Inferior parietal cortex (tissue), 1 donor: Measurements from ENCODE around the gene MDFIC.

Source experiments
- DNase-seq: peaks from one replicate; pipeline ENCODE4 v3.0.0-alpha.2; 2016; ENCODE audit errors: extremely low spot score

The MDFIC gene

DNA sequence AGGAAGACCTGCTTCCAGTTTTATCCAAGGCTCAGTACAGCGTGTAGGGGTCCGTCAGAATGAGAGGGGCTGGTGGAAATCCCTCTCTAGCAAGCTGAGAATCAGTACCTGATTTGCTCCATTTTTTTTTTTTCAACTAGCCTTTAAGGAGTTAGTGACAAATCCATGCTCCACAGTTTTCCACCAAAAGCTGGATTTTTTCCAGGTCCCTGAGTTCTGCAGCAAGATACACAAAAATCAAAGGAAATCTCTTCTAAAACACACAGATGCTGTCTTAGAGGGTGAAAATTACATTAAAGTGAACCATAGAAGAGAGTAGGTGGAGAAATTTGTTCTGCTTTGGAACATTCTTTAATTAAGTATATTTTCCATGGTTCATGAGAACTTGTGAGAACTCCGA is 30.4 kb downstream of the MDFIC start:
- peak; percentile 36 for DNase-seq

DNA sequence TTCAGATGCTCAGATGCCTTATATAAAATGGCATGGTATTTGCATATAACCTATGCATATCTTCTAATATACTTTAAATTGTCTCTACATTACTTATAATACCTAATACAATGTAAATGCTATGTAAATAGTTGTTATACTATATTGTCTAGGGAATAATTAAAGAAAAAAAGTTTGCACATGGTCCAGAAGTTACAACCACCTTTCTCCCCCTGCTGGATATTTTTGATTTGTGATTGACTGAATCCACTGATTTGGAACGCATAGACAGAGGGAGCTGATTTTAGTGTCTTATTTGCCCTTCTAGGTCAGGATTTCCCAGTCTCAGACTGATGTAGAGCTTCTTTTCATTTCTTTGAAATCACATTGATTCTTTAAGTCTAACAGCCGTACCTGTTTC is 31.8 kb downstream of the MDFIC start:
- no peak for DNase-seq

GRCh38 chr7:114956702-114957101 is 34.8 kb downstream of the MDFIC start:
- DNase-seq: no peak

- DNase-seq: no peak
Observed at GRCh38 chr7:114957444-114957843, 35.5 kb downstream of the MDFIC start.

GRCh38 chr7:114959931-114960330 is 38.0 kb downstream of the MDFIC start:
- no peak for DNase-seq

DNA sequence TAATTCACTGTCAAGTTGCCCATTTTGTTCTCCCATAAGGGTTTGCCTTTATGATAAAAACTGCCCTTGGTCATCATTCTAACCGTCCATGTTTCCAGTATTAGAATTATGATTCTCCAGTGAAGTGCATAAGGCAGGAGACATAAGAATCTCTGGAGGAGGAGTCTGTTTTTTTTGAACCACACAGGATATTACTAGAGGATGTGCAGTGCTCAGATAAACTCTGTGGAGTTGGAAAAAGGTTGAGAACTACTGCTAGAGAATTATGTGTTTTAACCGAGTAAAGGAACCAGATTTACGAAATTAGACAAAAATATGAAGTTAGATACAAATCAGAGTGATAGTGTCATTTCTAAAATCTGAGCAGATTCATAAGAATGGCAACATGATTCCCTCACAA is 40.5 kb downstream of the MDFIC start:
- no peak for DNase-seq

DNA sequence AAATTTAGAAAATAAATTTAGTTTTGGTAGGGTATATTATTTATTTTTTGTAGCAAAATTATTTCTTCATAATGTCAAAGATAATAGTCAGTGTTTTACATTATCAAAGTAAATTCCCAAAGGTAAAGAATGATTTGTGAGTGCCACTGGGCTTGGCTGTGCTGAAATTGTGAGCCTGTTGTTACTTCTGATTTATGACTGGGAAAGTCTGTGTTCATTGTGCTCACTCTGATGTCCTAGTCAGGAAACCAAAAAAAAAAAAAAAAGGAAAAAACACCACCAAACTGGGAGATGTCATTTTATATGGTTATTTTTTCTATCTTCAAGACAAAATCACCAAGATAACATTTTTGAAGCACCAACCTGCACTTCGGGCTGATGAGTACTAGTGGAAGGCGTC is 44.3 kb downstream of the MDFIC start:
- no peak for DNase-seq

- DNase-seq: no peak
Observed at GRCh38 chr7:114969096-114969495, 47.2 kb downstream of the MDFIC start.

- DNase-seq: no peak
Observed at GRCh38 chr7:114970308-114970707, 48.4 kb downstream of the MDFIC start.

DNA sequence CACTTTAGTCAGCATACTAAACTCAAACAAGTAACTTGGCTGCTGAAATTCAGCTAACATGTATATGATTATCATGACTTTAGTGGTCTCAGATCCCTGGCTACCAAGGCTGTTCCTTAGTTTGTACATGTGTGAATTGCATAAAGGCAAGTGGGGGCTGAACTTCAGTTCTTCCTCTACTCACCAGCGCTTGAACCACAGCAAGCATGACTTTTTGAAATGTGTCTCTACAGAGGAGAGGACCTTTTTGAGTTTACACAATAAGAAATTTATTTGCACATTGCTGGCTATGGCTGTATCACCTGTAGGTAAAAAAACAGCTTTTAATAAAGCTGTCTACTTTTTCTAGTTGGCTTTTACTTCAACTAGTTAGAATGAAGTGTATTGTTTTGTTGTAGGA is 48.8 kb downstream of the MDFIC start:
- no peak for DNase-seq

- DNase-seq: no peak
Observed at GRCh38 chr7:114972567-114972966, 50.7 kb downstream of the MDFIC start.

- no peak for DNase-seq
Observed at GRCh38 chr7:114973147-114973546, 51.3 kb downstream of the MDFIC start.

DNA sequence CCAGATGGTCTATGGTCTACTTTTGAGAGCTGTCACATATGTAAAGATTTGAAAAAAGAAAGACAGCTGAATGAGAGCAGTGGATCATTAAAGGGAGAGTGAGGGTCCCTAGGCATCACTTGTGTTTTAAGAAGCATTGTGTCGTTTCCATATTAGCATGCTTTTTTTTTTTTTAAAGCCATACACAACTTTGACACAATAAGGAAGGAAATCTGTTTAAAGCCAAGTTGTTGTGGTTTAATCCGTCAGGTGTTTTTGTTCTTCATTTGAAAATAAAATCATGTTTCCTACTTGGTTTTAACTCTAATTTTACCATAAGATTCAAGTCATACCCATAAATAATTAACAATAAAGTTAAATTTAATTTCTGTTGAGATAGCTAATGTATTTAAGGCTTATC is 53.5 kb downstream of the MDFIC start:
- DNase-seq: no peak

DNA sequence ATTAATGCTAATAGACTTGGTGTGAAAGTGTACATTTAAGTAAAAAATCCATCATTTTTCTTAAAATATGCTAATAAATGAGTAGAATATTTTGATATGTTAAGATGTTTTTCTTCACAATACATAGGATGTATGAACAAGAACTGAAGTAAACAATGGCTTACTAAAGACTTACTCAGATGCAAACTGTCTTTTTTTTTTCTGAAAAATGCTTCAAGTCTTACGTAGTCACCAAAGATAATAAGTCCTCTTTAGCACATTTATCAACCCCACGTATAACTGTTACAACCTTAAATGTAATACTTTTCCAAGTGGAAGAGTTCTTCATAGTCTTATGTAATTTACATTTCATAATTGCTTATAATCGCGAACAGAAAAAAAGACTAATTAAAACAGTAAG is 54.8 kb downstream of the MDFIC start:
- no peak for DNase-seq

DNA sequence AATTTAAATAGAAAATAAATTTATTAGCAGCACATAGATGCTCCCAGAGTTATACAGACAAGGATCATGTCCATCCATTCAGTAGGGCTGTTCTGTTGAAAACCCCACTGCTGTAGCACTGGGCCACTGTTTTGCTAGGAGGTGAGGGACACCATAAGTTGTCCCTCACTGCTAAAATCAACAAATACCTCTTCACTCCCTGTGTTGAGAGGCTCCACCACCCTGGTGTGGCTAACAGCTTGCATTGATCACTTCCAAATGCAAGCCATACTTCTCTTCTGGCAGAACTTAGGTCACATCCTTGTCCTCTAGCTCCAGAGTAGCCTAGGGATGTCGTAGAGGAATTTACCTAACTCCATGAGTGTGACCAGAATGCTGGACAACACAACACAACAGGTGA is 55.4 kb downstream of the MDFIC start:
- no peak for DNase-seq

DNA sequence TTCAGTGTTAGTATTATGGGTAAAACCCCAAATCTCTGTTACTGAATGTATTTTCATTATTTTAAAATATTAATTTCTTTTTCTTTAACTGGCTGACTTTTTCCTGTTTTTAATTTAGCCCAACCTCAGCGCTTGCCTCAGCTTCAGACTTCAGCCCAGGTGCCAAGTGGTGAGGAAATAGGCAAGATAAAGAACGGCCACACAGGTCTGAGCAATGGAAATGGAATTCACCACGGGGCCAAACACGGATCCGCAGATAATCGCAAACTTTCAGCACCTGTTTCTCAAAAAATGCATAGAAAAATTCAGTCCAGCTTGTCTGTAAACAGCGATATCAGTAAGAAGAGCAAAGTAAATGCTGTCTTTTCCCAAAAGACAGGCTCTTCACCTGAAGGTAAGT is 57.5 kb downstream of the MDFIC start:
- no peak for DNase-seq

DNA sequence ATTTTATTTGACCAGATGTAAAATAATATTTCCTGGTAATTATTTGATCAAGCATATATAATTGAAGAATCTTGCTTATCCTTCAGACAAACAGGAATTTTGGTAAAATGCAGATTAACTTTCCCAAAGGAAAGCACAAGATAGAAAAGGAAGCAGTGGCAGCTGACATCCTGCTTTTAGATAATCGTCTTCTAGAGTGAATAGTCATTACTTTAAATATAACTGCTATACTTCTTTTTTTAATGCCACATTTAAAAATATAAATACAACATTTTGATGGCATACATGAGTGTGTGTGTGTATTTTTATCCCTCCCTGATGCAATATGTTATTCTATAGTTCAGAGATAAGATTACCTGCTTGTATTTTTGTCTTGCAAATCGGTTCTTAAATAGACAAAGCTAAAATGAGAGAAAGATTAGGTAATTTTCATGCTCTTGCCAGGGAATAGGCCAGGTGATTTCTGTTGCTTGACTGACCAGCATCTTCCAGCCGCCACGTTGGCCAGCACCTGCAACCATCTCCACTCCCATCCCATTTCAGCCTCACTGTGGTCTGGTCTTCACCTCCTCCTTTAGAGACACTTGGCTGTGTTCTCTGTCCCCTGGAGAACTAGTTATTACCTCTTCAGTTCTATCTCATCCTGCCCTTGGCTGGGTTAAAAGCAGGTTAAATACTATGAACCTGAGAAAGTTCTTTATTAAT is 58.1 kb downstream of the MDFIC start:
- no peak for DNase-seq

DNA sequence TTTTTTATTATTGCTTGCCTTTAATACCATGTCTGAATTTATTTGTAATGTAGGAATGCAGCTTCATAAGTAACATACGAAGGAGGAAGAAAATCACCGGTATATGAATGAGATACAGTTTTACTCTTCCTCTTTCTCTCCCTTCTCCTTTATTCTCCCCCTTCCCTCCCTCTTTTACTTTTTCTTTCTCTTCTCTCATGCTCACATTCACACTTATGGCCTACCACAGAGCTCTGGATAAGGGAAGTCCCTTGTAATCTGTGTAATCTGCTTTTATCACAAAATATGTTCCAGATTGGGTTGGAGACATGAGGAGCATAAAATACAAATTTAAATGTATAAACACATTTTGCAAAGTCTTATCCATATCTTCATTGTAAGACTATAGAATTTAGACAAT is 59.4 kb downstream of the MDFIC start:
- DNase-seq: no peak

GRCh38 chr7:114985116-114985715 is 63.3 kb downstream of the MDFIC start:
- no peak for DNase-seq

- DNase-seq: no peak
Observed at GRCh38 chr7:114986190-114987180, 64.6 kb downstream of the MDFIC start.

GRCh38 chr7:114988026-114988425 is 66.1 kb downstream of the MDFIC start:
- no peak for DNase-seq

DNA sequence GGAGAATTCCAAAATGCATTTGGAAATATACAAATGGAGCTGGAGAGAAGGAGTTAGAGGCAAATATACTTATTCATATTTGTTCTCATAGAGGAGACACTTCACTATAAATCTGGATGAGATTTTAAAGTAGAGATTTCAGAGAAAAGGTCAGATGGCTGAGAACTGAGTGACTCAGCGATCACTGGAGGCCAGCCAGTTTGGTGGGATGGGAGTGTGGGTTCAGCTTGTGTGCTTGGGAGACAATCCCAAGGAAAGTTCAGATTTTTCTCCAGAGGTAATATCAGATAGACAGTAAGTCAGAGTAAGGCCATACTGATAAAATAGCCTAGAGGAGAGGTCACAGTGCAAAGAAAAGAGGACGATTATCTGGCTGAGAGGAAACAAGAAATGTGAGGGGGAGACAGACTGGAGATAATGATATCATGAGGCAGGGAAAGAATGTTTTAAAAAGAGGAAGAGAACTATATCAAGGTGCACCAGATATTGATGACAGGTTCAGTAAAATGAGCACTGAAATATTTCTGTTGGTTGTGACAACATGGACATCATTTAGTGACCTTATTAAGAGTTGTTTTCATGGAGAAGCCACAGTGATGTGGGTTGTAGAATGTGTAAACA is 67.0 kb downstream of the MDFIC start:
- DNase-seq: no peak
